Body of pancreas (tissue), 4 donors: Measurements from ENCODE around the gene BACH1.
"Not testable (repeated sequence)": the region's sequence is repeated elsewhere in the genome, so short reads cannot be mapped to it uniquely, and the experiment has no call there.

Experiments
- CTCF ChIP-seq, 7 experiments: fragments of 450-650 bp in 4 of 7; fragments of 200-600 bp in 3 of 7; sonication (generic) in 3 of 7; IDR thresholded peaks; one replicate each; pipeline ENCODE4 v1.5.1; 2016 to 2019; ENCODE audit warnings: antibody characterized with exemption in 7 of 7
- POLR2A ChIP-seq, 3 donors: fragments of 450-650 bp; IDR thresholded peaks; one replicate each; pipeline ENCODE4 v1.6.1; 2016; ENCODE audit warnings: antibody characterized with exemption in 3 of 3, mild to moderate bottlenecking in 2 of 3

DNA sequence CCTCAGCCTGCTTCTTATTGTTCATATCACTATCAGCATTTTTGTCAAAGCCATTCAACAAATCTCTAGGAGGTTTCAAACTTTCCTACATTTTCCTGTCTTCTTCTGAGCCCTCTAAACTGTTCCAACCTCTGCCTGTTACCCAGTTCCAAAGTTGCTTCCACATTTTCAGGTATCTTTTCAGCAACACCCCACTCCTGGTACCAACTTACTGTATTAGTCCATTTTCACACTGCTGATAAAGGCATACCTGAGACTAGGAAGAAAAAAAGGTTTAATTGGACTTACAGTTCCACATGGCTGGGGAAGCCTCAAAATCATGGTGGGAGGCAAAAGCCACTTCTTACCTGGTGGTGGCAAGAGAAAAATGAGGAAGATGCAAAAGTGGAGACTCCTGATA lies 44.9 kb upstream of the BACH1 start:
- not testable (repeated sequence) for TF ChIP-seq CTCF, POLR2A (IDR thresholded peaks at IDR 0.05)
